GM21367 (cell line): Measurements from ENCODE around the gene PERM1.
"Not testable (repeated sequence)": the region's sequence is repeated elsewhere in the genome, so short reads cannot be mapped to it uniquely, and the experiment has no call there.

Experiments
- ATAC-seq: cut with Tn5 transposase; IDR thresholded peaks from one replicate; pipeline ENCODE4 v1.9.1; 2021; ENCODE audit not compliant: unreplicated experiment

Gene PERM1

GRCh38 chr1:998995-999724 is 17.3 kb upstream of the PERM1 start:
- ATAC-seq = no peak

- no peak for ATAC-seq
Observed at GRCh38 chr1:998745-998994, 16.8 kb upstream of the PERM1 start.

GRCh38 chr1:997993-998744 is 16.3 kb upstream of the PERM1 start:
- ATAC-seq = no peak

GRCh38 chr1:997713-997992 is 15.8 kb upstream of the PERM1 start:
- ATAC-seq = no peak

GRCh38 chr1:996851-997712 is 15.2 kb upstream of the PERM1 start:
- ATAC-seq = no peak

GRCh38 chr1:995665-996633 is 14.1 kb upstream of the PERM1 start:
- no peak for ATAC-seq

GRCh38 chr1:994546-994945 is 12.7 kb upstream of the PERM1 start:
- ATAC-seq = not testable (repeated sequence)

- ATAC-seq = no peak
Observed at GRCh38 chr1:993379-993995, 11.6 kb upstream of the PERM1 start.

GRCh38 chr1:992362-992761 is 10.5 kb upstream of the PERM1 start:
- ATAC-seq = no peak

- no peak for ATAC-seq
Observed at GRCh38 chr1:991895-992294, 10.0 kb upstream of the PERM1 start.

GRCh38 chr1:991275-991674 is 9.4 kb upstream of the PERM1 start:
- ATAC-seq = not testable (repeated sequence)

GRCh38 chr1:988061-988460 is 6.2 kb upstream of the PERM1 start:
- not testable (repeated sequence) for ATAC-seq

GRCh38 chr1:985126-985525 is 3.2 kb upstream of the PERM1 start:
- ATAC-seq = no peak

GRCh38 chr1:984476-984814 is 2.6 kb upstream of the PERM1 start:
- no peak for ATAC-seq

- no peak for ATAC-seq
Observed at GRCh38 chr1:983798-984475, 2.0 kb upstream of the PERM1 start.

- ATAC-seq = no peak
Observed at GRCh38 chr1:982765-983436, 1.0 kb upstream of the PERM1 start.

- ATAC-seq = no peak
Observed at GRCh38 chr1:981491-981954, 370 bp downstream of the PERM1 start.

- ATAC-seq = no peak
Observed at GRCh38 chr1:980602-981395, 1.1 kb downstream of the PERM1 start.

- ATAC-seq = no peak
Observed at GRCh38 chr1:980137-980571, 1.7 kb downstream of the PERM1 start.
